Measurements from ENCODE around the gene TTL. TPM values are rescaled to one million over a fixed set of nuclear protein-coding genes. Genes with fewer than 3 reads are reported as not detected.
"Not testable (repeated sequence)": the region's sequence is repeated elsewhere in the genome, so short reads cannot be mapped to it uniquely, and the experiment has no call there.

The TTL gene
- total RNA-seq, 1 donor from 2014 or later, result 15.1 TPM

GRCh38 chr2:112438603-112439261 lies 43.2 kb upstream of the TTL start:
- H3K4me1 ChIP-seq (ENCODE audit: control insufficient read depth in 3 of 3, insufficient read depth in 3 of 3, low read length in 3 of 3); H3K9me3 ChIP-seq (ENCODE audit: control insufficient read depth in 3 of 3, low read length in 3 of 3); H3K27me3 ChIP-seq (ENCODE audit: control insufficient read depth in 3 of 3, insufficient read depth in 3 of 3, low read length in 3 of 3); H3K4me3 ChIP-seq (ENCODE audit: low read length in 3 of 3); H3K27ac ChIP-seq (ENCODE audit: low read depth, low read length); H3K36me3 ChIP-seq (ENCODE audit: control insufficient read depth in 3 of 3, insufficient read depth in 3 of 3, low read length in 3 of 3); H3K9ac ChIP-seq (ENCODE audit: low read depth in 1 of 3, low read length in 3 of 3): not testable (repeated sequence)

GRCh38 chr2:112444256-112444655 lies 37.7 kb upstream of the TTL start:
- not testable (repeated sequence) for H3K4me1 ChIP-seq (ENCODE audit: control insufficient read depth in 3 of 3, insufficient read depth in 3 of 3, low read length in 3 of 3); H3K27ac ChIP-seq (ENCODE audit: low read depth, low read length); H3K9ac ChIP-seq (ENCODE audit: low read depth in 1 of 3, low read length in 3 of 3); H3K36me3 ChIP-seq (ENCODE audit: control insufficient read depth in 3 of 3, insufficient read depth in 3 of 3, low read length in 3 of 3); H3K27me3 ChIP-seq (ENCODE audit: control insufficient read depth in 3 of 3, insufficient read depth in 3 of 3, low read length in 3 of 3); H3K9me3 ChIP-seq (ENCODE audit: control insufficient read depth in 3 of 3, low read length in 3 of 3); H3K4me3 ChIP-seq (ENCODE audit: low read length in 3 of 3)

- Histone ChIP-seq H3K4me1 (ENCODE audit: control insufficient read depth in 3 of 3, insufficient read depth in 3 of 3, low read length in 3 of 3) (no peaks in the 10 kb centered on the region), H3K4me3 (ENCODE audit: low read length in 3 of 3) (no peak overlapping the region), H3K27me3 (ENCODE audit: control insufficient read depth in 3 of 3, insufficient read depth in 3 of 3, low read length in 3 of 3) (no peaks in the 10 kb centered on the region), H3K36me3 (ENCODE audit: control insufficient read depth in 3 of 3, insufficient read depth in 3 of 3, low read length in 3 of 3) (no peaks in the 10 kb centered on the region), H3K27ac (ENCODE audit: low read depth, low read length) (no peak overlapping the region), H3K9me3 (ENCODE audit: control insufficient read depth in 3 of 3, low read length in 3 of 3) (peaks cover 0 to 4% (median 0%) of the 10 kb centered on the region in 3 donors), H3K9ac (ENCODE audit: low read depth in 1 of 3, low read length in 3 of 3) (no peak overlapping the region)
Observed at GRCh38 chr2:112449854-112450253, 32.1 kb upstream of the TTL start.

- H3K4me1 ChIP-seq (ENCODE audit: control insufficient read depth in 3 of 3, insufficient read depth in 3 of 3, low read length in 3 of 3), result no peaks in the 10 kb centered on the region
- H3K4me3 ChIP-seq (ENCODE audit: low read length in 3 of 3), result no peak overlapping the region
- no peak overlapping the region for H3K9ac ChIP-seq (ENCODE audit: low read depth in 1 of 3, low read length in 3 of 3)
- no peaks in the 10 kb centered on the region for H3K36me3 ChIP-seq (ENCODE audit: control insufficient read depth in 3 of 3, insufficient read depth in 3 of 3, low read length in 3 of 3)
- H3K27me3 ChIP-seq (ENCODE audit: control insufficient read depth in 3 of 3, insufficient read depth in 3 of 3, low read length in 3 of 3), result no peaks in the 10 kb centered on the region
- no peak overlapping the region for H3K27ac ChIP-seq (ENCODE audit: low read depth, low read length)
- peaks cover 0 to 4% (median 0%) of the 10 kb centered on the region in 3 donors for H3K9me3 ChIP-seq (ENCODE audit: control insufficient read depth in 3 of 3, low read length in 3 of 3)
Observed at GRCh38 chr2:112451317-112451716, 30.6 kb upstream of the TTL start.

GRCh38 chr2:112454586-112454985 lies 27.4 kb upstream of the TTL start:
- no peaks in the 10 kb centered on the region for H3K36me3 ChIP-seq (ENCODE audit: control insufficient read depth in 3 of 3, insufficient read depth in 3 of 3, low read length in 3 of 3)
- H3K27me3 ChIP-seq (ENCODE audit: control insufficient read depth in 3 of 3, insufficient read depth in 3 of 3, low read length in 3 of 3), result no peaks in the 10 kb centered on the region
- peaks cover 0 to 4% (median 0%) of the 10 kb centered on the region in 3 donors for H3K9me3 ChIP-seq (ENCODE audit: control insufficient read depth in 3 of 3, low read length in 3 of 3)
- H3K4me3 ChIP-seq (ENCODE audit: low read length in 3 of 3), result no peak overlapping the region
- no peaks in the 10 kb centered on the region for H3K4me1 ChIP-seq (ENCODE audit: control insufficient read depth in 3 of 3, insufficient read depth in 3 of 3, low read length in 3 of 3)
- no peak overlapping the region for H3K27ac ChIP-seq (ENCODE audit: low read depth, low read length)
- no peak overlapping the region for H3K9ac ChIP-seq (ENCODE audit: low read depth in 1 of 3, low read length in 3 of 3)

GRCh38 chr2:112459372-112459771 lies 22.6 kb upstream of the TTL start:
- Histone ChIP-seq H3K27me3 (ENCODE audit: control insufficient read depth in 3 of 3, insufficient read depth in 3 of 3, low read length in 3 of 3) (peaks cover 0 to 3% (median 2%) of the 10 kb centered on the region in 3 donors), H3K9me3 (ENCODE audit: control insufficient read depth in 3 of 3, low read length in 3 of 3) (no peaks in the 10 kb centered on the region), H3K4me3 (ENCODE audit: low read length in 3 of 3) (no peak overlapping the region), H3K36me3 (ENCODE audit: control insufficient read depth in 3 of 3, insufficient read depth in 3 of 3, low read length in 3 of 3) (no peaks in the 10 kb centered on the region), H3K9ac (ENCODE audit: low read depth in 1 of 3, low read length in 3 of 3) (no peak overlapping the region), H3K4me1 (ENCODE audit: control insufficient read depth in 3 of 3, insufficient read depth in 3 of 3, low read length in 3 of 3) (no peaks in the 10 kb centered on the region), H3K27ac (ENCODE audit: low read depth, low read length) (no peak overlapping the region)

GRCh38 chr2:112462178-112462577 lies 19.8 kb upstream of the TTL start:
- Histone ChIP-seq H3K27ac (ENCODE audit: low read depth, low read length) (no peak overlapping the region), H3K36me3 (ENCODE audit: control insufficient read depth in 3 of 3, insufficient read depth in 3 of 3, low read length in 3 of 3) (no peaks in the 10 kb centered on the region), H3K27me3 (ENCODE audit: control insufficient read depth in 3 of 3, insufficient read depth in 3 of 3, low read length in 3 of 3) (peaks cover 0 to 3% (median 2%) of the 10 kb centered on the region in 3 donors), H3K9ac (ENCODE audit: low read depth in 1 of 3, low read length in 3 of 3) (no peak overlapping the region), H3K4me3 (ENCODE audit: low read length in 3 of 3) (no peak overlapping the region), H3K4me1 (ENCODE audit: control insufficient read depth in 3 of 3, insufficient read depth in 3 of 3, low read length in 3 of 3) (no peaks in the 10 kb centered on the region), H3K9me3 (ENCODE audit: control insufficient read depth in 3 of 3, low read length in 3 of 3) (no peaks in the 10 kb centered on the region)

- Histone ChIP-seq H3K4me3 (ENCODE audit: low read length in 3 of 3) (no peak overlapping the region), H3K36me3 (ENCODE audit: control insufficient read depth in 3 of 3, insufficient read depth in 3 of 3, low read length in 3 of 3) (no peaks in the 10 kb centered on the region), H3K9me3 (ENCODE audit: control insufficient read depth in 3 of 3, low read length in 3 of 3) (no peaks in the 10 kb centered on the region), H3K9ac (ENCODE audit: low read depth in 1 of 3, low read length in 3 of 3) (no peak overlapping the region), H3K27me3 (ENCODE audit: control insufficient read depth in 3 of 3, insufficient read depth in 3 of 3, low read length in 3 of 3) (peaks cover 0 to 3% (median 2%) of the 10 kb centered on the region in 3 donors), H3K4me1 (ENCODE audit: control insufficient read depth in 3 of 3, insufficient read depth in 3 of 3, low read length in 3 of 3) (no peaks in the 10 kb centered on the region), H3K27ac (ENCODE audit: low read depth, low read length) (no peak overlapping the region)
Observed at GRCh38 chr2:112463256-112463655, 18.7 kb upstream of the TTL start.

- Histone ChIP-seq H3K27me3 (ENCODE audit: control insufficient read depth in 3 of 3, insufficient read depth in 3 of 3, low read length in 3 of 3) (peaks cover 0 to 3% (median 2%) of the 10 kb centered on the region in 3 donors), H3K36me3 (ENCODE audit: control insufficient read depth in 3 of 3, insufficient read depth in 3 of 3, low read length in 3 of 3) (no peaks in the 10 kb centered on the region), H3K4me3 (ENCODE audit: low read length in 3 of 3) (no peak overlapping the region), H3K27ac (ENCODE audit: low read depth, low read length) (no peak overlapping the region), H3K9me3 (ENCODE audit: control insufficient read depth in 3 of 3, low read length in 3 of 3) (no peaks in the 10 kb centered on the region), H3K4me1 (ENCODE audit: control insufficient read depth in 3 of 3, insufficient read depth in 3 of 3, low read length in 3 of 3) (no peaks in the 10 kb centered on the region), H3K9ac (ENCODE audit: low read depth in 1 of 3, low read length in 3 of 3) (no peak overlapping the region)
Observed at GRCh38 chr2:112465382-112465781, 16.6 kb upstream of the TTL start.

- Histone ChIP-seq H3K36me3 (ENCODE audit: control insufficient read depth in 3 of 3, insufficient read depth in 3 of 3, low read length in 3 of 3) (no peaks in the 10 kb centered on the region), H3K27ac (ENCODE audit: low read depth, low read length) (no peak overlapping the region), H3K9me3 (ENCODE audit: control insufficient read depth in 3 of 3, low read length in 3 of 3) (no peaks in the 10 kb centered on the region), H3K9ac (ENCODE audit: low read depth in 1 of 3, low read length in 3 of 3) (no peak overlapping the region), H3K27me3 (ENCODE audit: control insufficient read depth in 3 of 3, insufficient read depth in 3 of 3, low read length in 3 of 3) (no peaks in the 10 kb centered on the region), H3K4me1 (ENCODE audit: control insufficient read depth in 3 of 3, insufficient read depth in 3 of 3, low read length in 3 of 3) (no peaks in the 10 kb centered on the region), H3K4me3 (ENCODE audit: low read length in 3 of 3) (no peak overlapping the region)
Observed at GRCh38 chr2:112472547-112473263, 9.3 kb upstream of the TTL start.
